GM21576 (cell line): ENCODE data around the gene TNP2.

Experiments used
- ATAC-seq: cut with Tn5 transposase; IDR thresholded peaks from one replicate; pipeline ENCODE4 v1.9.1; 2021; ENCODE audit warnings: mild to moderate bottlenecking, moderate library complexity; ENCODE audit not compliant: unreplicated experiment

Gene TNP2

GRCh38 chr16:11268921-11269375 is at the start of gene TNP2:
TSS of gene TNP2 (minus strand) at chr16:11269325. CDS start at chr16:11269262, 63 bp downstream.
- ATAC-seq, result no peak

GRCh38 chr16:11318817-11319216 is 49.7 kb upstream of the TNP2 start:
- ATAC-seq, result no peak

GRCh38 chr16:11316331-11317015 is 47.3 kb upstream of the TNP2 start:
- ATAC-seq, result no peak

DNA sequence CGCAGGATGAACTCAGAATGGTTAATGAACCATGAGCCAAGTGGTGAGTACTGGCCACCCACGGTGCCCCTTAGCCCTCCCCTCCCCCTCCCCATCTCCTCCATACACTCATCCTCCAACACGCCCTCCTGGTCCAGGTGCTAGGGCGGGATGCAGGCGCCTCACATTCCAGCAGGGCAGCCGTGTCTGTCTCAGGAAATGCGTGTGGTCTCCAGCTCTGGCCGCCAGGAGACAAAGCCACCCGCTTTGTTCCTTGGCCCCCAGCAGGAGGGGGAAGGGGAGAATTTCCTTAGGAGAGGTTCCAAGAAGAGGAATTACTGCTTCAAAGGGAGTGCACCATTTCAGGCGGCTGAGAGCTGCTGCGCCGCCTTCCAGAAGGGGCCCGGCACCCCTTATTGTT is 46.4 kb upstream of the TNP2 start:
- no peak for ATAC-seq

- no peak for ATAC-seq
These were observed 45.3 kb upstream of the TNP2 start for GRCh38 chr16:11314309-11314894.

DNA sequence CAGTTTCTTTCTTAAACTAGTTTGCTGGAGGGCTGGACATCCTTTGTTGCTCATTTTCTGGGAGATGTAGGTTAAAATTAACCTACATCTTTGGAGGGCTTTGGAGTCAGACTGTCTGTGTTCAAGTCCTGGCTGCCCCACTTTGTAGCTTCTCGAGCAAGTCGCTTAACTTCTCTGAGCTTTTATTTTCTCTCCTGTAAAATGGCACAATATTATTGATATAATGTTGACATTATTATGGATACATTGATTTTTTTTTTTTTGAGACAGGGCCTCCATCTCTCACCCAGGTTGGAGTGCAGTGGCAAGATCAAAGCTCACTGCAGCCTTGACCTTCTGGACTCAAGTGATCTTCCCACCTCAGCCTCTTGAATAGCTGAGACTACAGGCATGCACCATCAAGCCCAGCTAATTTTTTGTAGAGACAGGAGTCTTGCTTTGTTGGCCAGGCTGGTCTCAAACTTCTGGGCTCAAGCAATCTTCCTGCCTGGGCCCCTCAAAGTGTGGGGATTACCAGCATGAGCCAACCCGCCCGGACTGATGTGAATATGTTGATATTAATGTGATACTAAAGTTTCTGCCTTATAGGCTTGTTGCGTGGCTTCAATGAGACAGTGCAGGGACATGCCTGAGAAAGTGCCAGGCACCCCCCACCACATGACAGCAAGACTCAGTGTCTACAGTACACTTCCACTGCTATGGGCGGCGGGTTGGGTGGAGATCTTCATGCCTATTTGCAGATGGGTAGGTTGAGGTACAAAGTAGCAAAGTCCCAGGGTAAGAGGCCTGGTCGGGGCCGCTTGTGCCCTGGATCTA is 44.6 kb upstream of the TNP2 start:
- ATAC-seq, result no peak

DNA sequence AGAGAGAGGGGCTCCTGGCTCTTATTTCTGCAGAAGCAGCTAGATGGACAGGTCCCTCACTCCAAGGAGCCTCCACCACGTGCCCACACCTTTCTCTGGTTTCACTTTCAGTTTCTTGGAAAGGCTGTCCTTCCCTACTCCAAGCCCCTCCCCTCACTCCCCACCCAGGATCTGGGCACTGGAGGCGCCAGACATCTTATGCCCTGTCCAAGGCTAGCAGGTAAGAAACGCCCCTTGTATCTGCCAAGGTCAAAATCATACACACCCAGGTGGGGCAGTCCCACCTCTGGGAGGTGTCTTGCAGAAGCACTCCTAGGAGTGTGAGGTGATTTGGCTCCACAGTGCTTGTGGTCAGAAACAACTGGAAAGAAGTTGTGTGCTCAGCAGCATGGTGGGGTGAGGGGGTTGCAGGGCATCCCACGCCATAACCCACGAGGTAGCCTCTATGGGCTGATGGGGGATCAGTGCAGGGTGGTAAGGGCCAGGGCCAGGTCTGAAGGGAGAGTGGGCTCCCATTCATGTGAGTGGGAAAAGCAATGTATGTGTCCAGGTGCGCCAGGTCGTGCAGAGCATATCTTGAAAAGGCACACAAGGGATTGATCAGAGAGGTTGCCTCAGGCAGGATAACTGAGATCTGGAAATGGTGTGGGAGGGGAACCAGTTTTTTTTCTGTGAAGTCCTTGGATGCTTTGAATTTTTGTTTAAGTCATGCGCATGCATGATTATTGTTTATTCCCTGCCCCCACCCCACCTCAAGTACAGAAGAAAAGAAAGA is 43.8 kb upstream of the TNP2 start:
- no peak for ATAC-seq

- ATAC-seq, result peak; percentile 41
These were observed 42.0 kb upstream of the TNP2 start for GRCh38 chr16:11310997-11311561.

DNA sequence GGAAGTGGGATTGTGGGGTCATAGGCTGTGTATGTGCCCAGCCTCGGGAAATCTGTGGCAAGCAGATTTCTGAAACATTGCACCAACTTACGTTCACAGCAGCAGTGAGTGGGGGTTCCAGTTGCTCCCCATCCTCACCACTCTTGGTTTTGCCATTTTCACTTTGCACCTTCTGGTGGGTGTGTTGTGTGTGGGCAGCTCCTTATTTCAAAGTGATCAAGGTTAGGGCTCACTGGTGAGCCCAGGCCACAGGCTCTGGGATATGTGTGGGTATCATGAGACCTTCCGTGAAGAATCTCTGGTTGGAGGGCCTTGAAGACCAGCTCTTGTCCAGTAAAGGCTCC is 41.5 kb upstream of the TNP2 start:
- ATAC-seq, result no peak

- peak; percentile 31 for ATAC-seq
These were observed 40.9 kb upstream of the TNP2 start for GRCh38 chr16:11309895-11310633.

DNA sequence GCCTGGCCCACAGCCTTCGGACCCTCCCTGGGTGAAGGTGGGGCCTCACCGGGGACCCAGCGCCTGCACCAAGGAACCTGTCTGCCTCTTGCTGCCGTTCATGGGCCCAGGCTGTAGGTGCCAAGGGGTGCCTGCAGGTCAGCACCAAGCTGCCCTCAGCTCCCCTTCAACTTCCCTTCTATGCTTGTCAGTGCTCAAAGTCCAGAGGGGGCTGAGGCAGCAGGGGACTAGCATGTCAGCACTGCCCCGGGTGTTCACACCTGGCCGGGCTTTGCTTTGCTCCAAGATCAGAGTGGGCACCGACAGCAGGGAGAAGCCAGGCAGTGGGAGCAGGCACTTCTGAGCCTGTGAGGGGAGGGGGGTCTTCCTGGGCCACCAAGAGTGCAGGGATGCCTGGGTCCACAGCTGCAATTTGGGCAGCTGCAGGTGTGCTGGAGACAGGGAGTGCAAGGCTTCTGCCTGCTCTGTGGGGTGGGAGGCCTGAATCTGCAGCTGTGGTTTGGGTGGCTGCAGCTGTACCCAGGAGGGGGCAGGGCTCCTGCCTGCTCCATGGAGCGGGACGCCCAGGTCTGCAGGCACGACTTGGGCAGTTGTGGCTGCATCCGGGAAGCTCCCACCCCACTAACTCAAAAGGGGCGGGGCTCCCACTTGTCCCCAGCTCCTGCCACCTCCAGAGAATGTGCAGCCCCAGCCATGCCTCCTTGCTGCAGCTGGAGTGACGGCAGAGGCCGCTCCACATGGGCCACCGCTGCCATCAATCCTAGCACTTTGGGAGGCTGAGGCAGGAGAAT is 39.6 kb upstream of the TNP2 start:
- no peak for ATAC-seq

DNA sequence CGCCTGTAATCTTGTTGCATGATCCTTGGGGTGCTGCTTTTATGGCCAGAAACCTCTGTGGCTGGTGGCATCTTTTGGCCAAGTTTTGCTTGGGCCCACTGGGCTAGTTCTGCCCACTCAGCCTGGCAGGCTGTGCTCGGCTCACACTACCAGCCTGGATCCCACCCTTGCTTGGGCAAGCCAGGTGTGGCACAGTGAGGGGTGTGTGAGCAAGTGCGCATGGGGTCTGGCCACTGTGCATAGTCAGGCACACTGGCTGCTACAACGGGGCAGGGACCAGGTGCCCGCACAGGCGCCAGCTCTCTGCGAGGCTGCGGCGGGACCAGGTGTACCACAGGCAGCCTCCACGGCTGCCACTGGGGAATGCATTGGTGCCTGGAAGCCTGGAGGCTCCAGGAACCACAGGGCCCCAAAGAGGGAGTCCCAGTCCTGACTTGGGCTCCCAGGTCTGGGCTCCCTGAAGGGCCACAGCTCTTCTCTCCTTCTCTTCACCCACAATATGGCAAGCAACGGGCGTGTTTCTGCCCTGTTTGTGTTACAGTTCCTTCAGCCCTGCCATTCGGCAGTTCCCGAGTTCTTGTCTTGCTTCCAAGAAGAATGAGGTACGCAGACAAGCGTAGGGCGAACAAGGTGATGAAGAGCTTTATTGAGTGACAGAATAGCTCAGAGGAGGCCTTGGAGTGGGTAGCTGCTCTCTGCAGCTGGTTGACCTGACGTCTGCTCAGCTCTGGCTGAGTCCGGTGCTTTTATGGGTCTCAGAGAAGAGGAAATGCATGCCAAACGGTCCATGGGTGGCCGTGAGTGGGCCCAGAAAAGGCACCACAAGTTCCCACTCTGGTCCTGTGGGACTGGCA is 38.7 kb upstream of the TNP2 start:
- ATAC-seq, result no peak

DNA sequence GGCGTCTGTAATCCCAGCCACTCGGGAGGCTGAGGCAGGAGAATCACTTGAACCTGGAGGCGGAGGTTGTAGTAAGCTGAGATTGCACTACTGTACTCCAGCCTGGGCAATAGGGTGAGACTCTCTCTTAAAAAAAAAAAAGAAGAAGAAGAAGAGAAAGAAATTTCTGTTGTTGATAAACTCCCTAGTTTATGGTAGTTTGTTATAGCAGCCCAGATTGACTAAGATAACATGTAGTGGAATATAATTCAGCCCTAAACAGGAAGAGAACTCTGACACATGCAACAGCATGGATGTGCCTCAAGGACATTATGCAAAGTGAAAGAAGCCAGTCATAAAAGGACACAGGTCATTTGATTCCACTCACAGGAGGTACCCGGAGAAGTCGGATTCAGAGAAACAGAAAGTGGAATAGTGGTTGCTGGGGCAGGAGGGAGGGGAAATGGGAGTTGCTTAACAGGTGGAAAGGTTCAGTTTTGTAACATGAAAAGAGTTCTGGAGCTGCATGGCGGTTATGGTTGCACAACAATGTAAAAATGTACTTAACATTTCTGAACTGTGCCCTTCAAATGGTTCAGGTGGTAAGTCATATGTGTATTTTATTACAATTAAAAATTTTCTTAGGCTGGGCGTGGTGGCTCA is 38.0 kb upstream of the TNP2 start:
- no peak for ATAC-seq

- ATAC-seq, result no peak
These were observed 37.3 kb upstream of the TNP2 start for GRCh38 chr16:11306381-11306780.

- ATAC-seq, result no peak
These were observed 34.4 kb upstream of the TNP2 start for GRCh38 chr16:11303405-11304138.

DNA sequence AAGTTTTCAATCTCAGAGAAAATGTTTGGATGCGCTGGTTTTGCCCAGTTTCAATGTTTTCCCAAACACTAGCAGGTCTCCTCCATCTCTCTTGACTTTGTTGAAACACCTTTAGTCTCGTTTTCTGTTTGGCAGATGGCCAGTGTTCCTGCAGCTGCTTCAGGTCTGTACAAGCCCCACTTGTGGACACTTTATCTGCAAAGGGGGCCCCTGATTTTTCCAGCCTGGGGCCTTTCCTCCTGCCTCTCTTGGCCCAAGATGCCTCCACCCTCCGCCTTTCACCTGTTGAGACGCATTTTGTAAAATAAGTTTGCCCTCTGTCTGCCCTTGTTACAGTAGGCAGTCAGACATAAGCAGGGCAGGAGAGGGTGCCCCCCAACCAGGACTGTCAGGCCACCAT is 33.9 kb upstream of the TNP2 start:
- ATAC-seq, result no peak
